DOHH2 (cell line): ENCODE results near the gene HOXC9.

Experiments used
- H3F3A ChIP-seq: fragments of 200-600 bp; sonication (generic), shearing (Covaris generic); 2 replicates; pipeline ENCODE4 v1.6.0; 2016; ENCODE audit warnings: antibody characterized with exemption, mild to moderate bottlenecking; ENCODE audit not compliant: control insufficient read depth, insufficient read depth
- H3K27ac ChIP-seq: fragments of 200-600 bp; sonication (generic); 2 replicates; pipeline ENCODE4 v1.5.1; 2014; ENCODE audit warnings: low read depth, mild to moderate bottlenecking, low read length, moderate library complexity
- H3K27me3 ChIP-seq: fragments of 200-600 bp; sonication (generic); 2 replicates; pipeline ENCODE4 v1.6.1; 2014; ENCODE audit warnings: mild to moderate bottlenecking, low read length, mixed read lengths; ENCODE audit not compliant: control insufficient read depth
- H3K36me3 ChIP-seq: fragments of 200-600 bp; sonication (generic); 2 replicates; pipeline ENCODE4 v1.6.1; 2014; ENCODE audit warnings: mild to moderate bottlenecking, low read length, moderate library complexity, mixed read lengths; ENCODE audit not compliant: control insufficient read depth
- H3K4me1 ChIP-seq: fragments of 200-600 bp; sonication (generic); 2 replicates; pipeline ENCODE4 v1.6.1; 2014; ENCODE audit warnings: mild to moderate bottlenecking, low read length, mixed read lengths; ENCODE audit not compliant: control insufficient read depth
- H3K4me2 ChIP-seq: fragments of 200-600 bp; sonication (generic); 2 replicates; pipeline ENCODE4 v1.6.0; 2014; ENCODE audit warnings: mild to moderate bottlenecking, low read length, moderate library complexity
- H3K4me3 ChIP-seq: fragments of 200-600 bp; sonication (generic); 2 replicates; pipeline ENCODE4 v1.5.1; 2014; ENCODE audit warnings: mild to moderate bottlenecking, low read length, mixed read lengths
- H3K79me2 ChIP-seq: fragments of 200-600 bp; sonication (generic); 2 replicates; pipeline ENCODE4 v1.6.1; 2014; ENCODE audit warnings: mild to moderate bottlenecking, low read length, mixed read lengths; ENCODE audit not compliant: control insufficient read depth
- H3K9me2 ChIP-seq: fragments of 200-600 bp; sonication (generic); replicated peaks from 2 replicates; pipeline ENCODE4 v1.6.1; 2014; ENCODE audit warnings: mild to moderate bottlenecking, low read length, mixed read lengths; ENCODE audit not compliant: control insufficient read depth
- H3K9me3 ChIP-seq: fragments of 200-600 bp; sonication (generic); 2 replicates; pipeline ENCODE4 v1.6.1; 2014; ENCODE audit warnings: antibody characterized with exemption, low read length, mixed read lengths; ENCODE audit not compliant: control insufficient read depth, insufficient read depth
- H4K20me1 ChIP-seq: fragments of 200-600 bp; sonication (generic); 2 replicates; pipeline ENCODE4 v1.6.0; 2014; ENCODE audit warnings: low read depth, mild to moderate bottlenecking, antibody characterized with exemption, low read length, moderate library complexity; ENCODE audit not compliant: control insufficient read depth, insufficient read depth
- EZH2phosphoT487 ChIP-seq: fragments of 200-600 bp; sonication (generic); IDR thresholded peaks from 2 replicates; pipeline ENCODE4 v1.6.1; 2017; ENCODE audit warnings: borderline replicate concordance, mild to moderate bottlenecking, antibody characterized with exemption, low read length, moderate library complexity, mixed read lengths
- TF ChIP-seq, protein P1 (sequence below): fragments of 200-600 bp; sonication (generic); IDR thresholded peaks from one replicate; pipeline ENCODE4 v1.5.1; 2014; ENCODE audit warnings: antibody characterized with exemption, mild to moderate bottlenecking, low read depth, low read length; ENCODE audit not compliant: poor library complexity, severe bottlenecking

HOXC9 gene

DNA sequence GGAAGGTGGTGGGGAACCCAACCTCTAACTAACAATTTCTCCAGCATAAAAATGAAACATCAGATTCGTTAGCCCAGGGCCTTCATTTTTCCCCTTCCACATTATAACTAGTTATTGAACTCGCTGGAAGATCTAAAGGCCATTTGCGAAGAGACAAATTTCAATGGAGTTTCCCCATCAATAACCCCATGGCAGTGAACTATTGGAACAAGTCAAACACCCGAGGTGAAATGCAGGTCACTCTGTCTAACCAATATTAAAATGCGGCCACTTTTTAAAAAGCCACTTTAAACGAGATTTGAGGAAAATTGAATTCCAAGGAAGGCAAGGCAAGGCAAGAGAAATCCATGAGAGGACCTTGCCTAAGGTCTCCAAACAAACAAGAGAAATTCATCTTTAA, 49.1 kb downstream of the HOXC9 start:
- H3K27ac ChIP-seq: no peak overlapping the region
- no peak for TF ChIP-seq EZH2phosphoT487
- TF ChIP-seq, protein P1, sequence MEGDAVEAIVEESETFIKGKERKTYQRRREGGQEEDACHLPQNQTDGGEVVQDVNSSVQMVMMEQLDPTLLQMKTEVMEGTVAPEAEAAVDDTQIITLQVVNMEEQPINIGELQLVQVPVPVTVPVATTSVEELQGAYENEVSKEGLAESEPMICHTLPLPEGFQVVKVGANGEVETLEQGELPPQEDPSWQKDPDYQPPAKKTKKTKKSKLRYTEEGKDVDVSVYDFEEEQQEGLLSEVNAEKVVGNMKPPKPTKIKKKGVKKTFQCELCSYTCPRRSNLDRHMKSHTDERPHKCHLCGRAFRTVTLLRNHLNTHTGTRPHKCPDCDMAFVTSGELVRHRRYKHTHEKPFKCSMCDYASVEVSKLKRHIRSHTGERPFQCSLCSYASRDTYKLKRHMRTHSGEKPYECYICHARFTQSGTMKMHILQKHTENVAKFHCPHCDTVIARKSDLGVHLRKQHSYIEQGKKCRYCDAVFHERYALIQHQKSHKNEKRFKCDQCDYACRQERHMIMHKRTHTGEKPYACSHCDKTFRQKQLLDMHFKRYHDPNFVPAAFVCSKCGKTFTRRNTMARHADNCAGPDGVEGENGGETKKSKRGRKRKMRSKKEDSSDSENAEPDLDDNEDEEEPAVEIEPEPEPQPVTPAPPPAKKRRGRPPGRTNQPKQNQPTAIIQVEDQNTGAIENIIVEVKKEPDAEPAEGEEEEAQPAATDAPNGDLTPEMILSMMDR: no peak
- H3K36me3 ChIP-seq: peaks cover 3% of the 10 kb centered on the region; the same call in 1 of the 2 replicates
- H3K9me2 ChIP-seq: no peaks in the 10 kb centered on the region
- peaks cover 9% of the 10 kb centered on the region for H3K79me2 ChIP-seq
- peaks cover 34% of the 10 kb centered on the region for H3K27me3 ChIP-seq
- H3K4me1 ChIP-seq: peaks cover 30% of the 10 kb centered on the region
- H3K9me3 ChIP-seq: no peaks in the 10 kb centered on the region
- H3K4me3 ChIP-seq: no peak overlapping the region
- no peaks in the 10 kb centered on the region for H4K20me1 ChIP-seq
- H3K4me2 ChIP-seq: no peak overlapping the region
- H3F3A ChIP-seq: peaks cover 8% of the 10 kb centered on the region; the same call in 1 of the 2 replicates

DNA sequence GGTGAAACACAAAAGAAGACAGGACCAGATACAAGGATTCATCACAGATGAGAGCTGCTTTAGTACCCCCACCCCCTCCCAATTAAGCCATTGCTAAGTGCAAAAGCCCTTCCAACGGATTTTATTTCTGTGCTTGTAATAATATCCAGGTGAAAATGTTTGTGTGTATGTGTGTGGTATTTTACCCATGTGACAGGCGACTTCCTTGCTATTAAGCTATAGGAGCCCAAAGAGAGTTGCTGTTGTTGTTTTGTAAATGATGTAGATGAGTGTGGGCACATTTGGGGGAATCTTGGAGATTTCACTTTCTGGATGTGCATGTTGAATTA, 50.5 kb downstream of the HOXC9 start:
- Histone ChIP-seq H3K4me2 (no peak overlapping the region), H3K27me3 (peaks cover 34% of the 10 kb centered on the region), H3K27ac (no peak overlapping the region), H4K20me1 (no peaks in the 10 kb centered on the region), H3K36me3 (peaks cover 5% of the 10 kb centered on the region; the same call in 1 of the 2 replicates), H3K4me3 (no peak overlapping the region), H3K79me2 (peaks cover 21% of the 10 kb centered on the region), H3K9me3 (no peaks in the 10 kb centered on the region), H3K4me1 (peaks cover 30% of the 10 kb centered on the region), H3F3A (peaks cover 10% of the 10 kb centered on the region), H3K9me2 (no peaks in the 10 kb centered on the region)
- TF ChIP-seq, protein P1: no peak
- TF ChIP-seq EZH2phosphoT487: no peak

DNA sequence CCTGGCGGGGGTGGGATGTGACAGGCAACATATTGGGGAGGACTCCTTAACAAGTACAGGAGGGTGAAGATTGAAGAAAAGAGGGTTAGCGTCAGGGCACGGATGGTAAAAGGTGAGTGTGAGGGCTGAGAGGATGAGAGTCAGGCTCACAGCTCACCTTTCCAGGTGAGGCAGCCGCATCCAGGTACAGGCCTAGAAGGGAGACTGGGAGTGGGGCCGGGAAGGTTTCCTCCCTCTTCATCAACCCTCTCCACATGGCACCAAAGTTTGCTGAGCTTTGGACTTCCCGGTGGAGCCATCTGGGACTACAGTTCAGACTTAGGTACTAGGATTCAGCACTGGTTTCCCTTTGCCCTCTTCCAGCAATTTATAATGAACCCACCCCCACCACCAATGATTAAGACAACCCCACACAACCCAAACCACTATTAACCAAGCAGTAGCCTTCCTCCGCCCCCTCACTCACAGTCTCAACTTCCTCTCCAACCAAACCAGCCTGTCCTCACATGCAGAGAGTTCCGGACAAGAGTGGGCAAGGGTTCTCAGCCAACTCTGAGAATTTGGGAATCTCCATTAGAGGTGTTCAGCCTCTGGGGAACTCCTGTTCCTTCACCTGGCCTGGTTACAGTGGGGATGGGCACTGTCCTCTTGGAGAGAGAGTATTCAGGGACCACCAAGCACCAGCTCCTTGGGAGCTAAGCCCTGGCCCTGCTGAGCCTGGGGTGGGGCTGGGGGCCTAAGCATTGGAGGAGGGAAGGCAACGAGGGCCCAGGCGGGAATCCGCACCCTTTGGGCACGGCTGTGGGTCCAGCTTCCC, 51.3 kb downstream of the HOXC9 start:
- Histone ChIP-seq H3K79me2 (peaks cover 29% of the 10 kb centered on the region), H3K9me2 (no peaks in the 10 kb centered on the region), H3K27ac (no peak overlapping the region), H3K27me3 (peaks cover 32% of the 10 kb centered on the region), H3K36me3 (peaks cover 13% of the 10 kb centered on the region), H3K4me3 (no peak overlapping the region), H3K4me1 (peaks cover 38% of the 10 kb centered on the region), H3F3A (peaks cover 11% of the 10 kb centered on the region), H3K4me2 (no peak overlapping the region), H4K20me1 (no peaks in the 10 kb centered on the region), H3K9me3 (no peaks in the 10 kb centered on the region)
- no peak for TF ChIP-seq EZH2phosphoT487
- TF ChIP-seq, protein P1: no peak
